Measurements from ENCODE around the gene MAGEA6.

MAGEA6 gene

GRCh38 chrX:152733261-152733975 is 36.1 kb downstream of the MAGEA6 start, which contains the start of the genes CSAG1 and MAGEA12:
Gene CSAG1, minus strand, starts transcription at chrX:152733721. Its CDS starts 1,261 bp downstream, at chrX:152732460.
Gene MAGEA12, plus strand, starts transcription at chrX:152733757. Its CDS starts 2,405 bp downstream, at chrX:152736162.
- no peak for DNase-seq (ENCODE audit: low spot score)

GRCh38 chrX:152725409-152725808 is 44.1 kb downstream of the MAGEA6 start:
- DNase-seq (ENCODE audit: low spot score) = no peak
